HAP-1 (cell line): ENCODE data around the gene EVPL.

Experiments
- DNase-seq, 2 experiments: peaks; one replicate each; pipeline ENCODE4 v3.0.0-alpha.2; 2016 to 2020; ENCODE audit warnings: low spot score in 2 of 2
- H3K27me3 ChIP-seq: fragments of 250-450 bp; sonication (Bioruptor Pico); 2 replicates; pipeline ENCODE4 v1.5.1; 2020; ENCODE audit warnings: low read depth, mild to moderate bottlenecking, moderate library complexity
- H3K36me3 ChIP-seq: fragments of 250-450 bp; sonication (Bioruptor Pico); replicated peaks from 2 replicates; pipeline ENCODE4 v1.5.1; 2020; ENCODE audit warnings: mild to moderate bottlenecking
- H3K4me1 ChIP-seq: fragments of 250-450 bp; sonication (Bioruptor Pico); 2 replicates; pipeline ENCODE4 v1.5.1; 2020; ENCODE audit warnings: mild to moderate bottlenecking
- H3K4me3 ChIP-seq: fragments of 250-450 bp; sonication (Bioruptor Pico); 2 replicates; pipeline ENCODE4 v1.5.1; 2020; ENCODE audit warnings: mild to moderate bottlenecking, moderate library complexity
- H3K9me3 ChIP-seq: fragments of 250-450 bp; sonication (Bioruptor Pico); 2 replicates; pipeline ENCODE4 v1.5.1; 2020; ENCODE audit warnings: mild to moderate bottlenecking, moderate library complexity
- in situ Hi-C: fragments of 300-500 bp; cut with MboI; formaldehyde crosslinking; loops from 3 replicates; pipeline ENCODE4 v1.14.3; 2020; ENCODE audit warnings: low sequenced_read_pairs, inconsistent platforms, mixed read lengths

EVPL gene

GRCh38 chr17:76005263-76006149, 21.6 kb downstream of the EVPL start:
- DNase-seq: peak; percentile 34 to 95
- in situ Hi-C loops: loop anchor here (5.0 kb wide), 1 partner anchor 98 kb away; no protein-coding TSS in a partner anchor
- no peaks in the 10 kb centered on the region for H3K4me1 ChIP-seq
- no peaks in the 10 kb centered on the region for H3K9me3 ChIP-seq
- no peak overlapping the region for H3K4me3 ChIP-seq
- H3K27me3 ChIP-seq: no peaks in the 10 kb centered on the region
- H3K36me3 ChIP-seq: no peaks in the 10 kb centered on the region

- H3K36me3 ChIP-seq: no peaks in the 10 kb centered on the region; the same call in 1 of the 2 replicates
- in situ Hi-C loops: loop anchor here (5.0 kb wide), 1 partner anchor 98 kb away; no protein-coding TSS in a partner anchor
- H3K4me3 ChIP-seq: no peak overlapping the region
Measured at GRCh38 chr17:76004750-76005262, 22.3 kb downstream of the EVPL start.

DNA sequence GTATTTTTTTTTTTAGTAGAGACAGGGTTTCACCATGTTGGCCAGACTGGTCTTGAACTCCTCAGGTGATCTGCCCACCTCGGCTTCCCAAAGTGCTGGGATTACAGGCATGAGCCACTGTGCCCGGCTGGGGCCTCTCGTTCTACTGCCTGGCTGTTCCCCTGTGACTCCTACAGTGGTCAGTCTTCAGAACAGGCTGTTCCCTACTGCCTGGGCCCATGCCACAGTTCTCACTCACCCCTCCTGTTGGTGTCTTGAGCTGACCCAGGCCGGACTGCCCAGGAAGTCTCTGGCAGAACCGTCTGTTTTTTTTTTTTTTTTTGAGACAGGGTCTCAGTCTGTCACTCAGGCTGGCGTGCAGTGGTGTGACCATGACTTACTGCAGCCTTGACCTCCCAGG, 23.2 kb downstream of the EVPL start:
- Histone ChIP-seq H3K4me3 (no peak overlapping the region), H3K9me3 (no peaks in the 10 kb centered on the region), H3K36me3 (no peaks in the 10 kb centered on the region; the same call in 1 of the 2 replicates), H3K4me1 (0 out of 2 replicates have a peak, but pooled peaks cover 2% of the 10 kb centered on the region), H3K27me3 (no peaks in the 10 kb centered on the region)
- no peak for DNase-seq
- in situ Hi-C loops: no loop called here

More at GRCh38 chr17:76004750-76005262, 22.3 kb downstream of the EVPL start:
- H3K27me3 ChIP-seq: no peaks in the 10 kb centered on the region
- H3K9me3 ChIP-seq: no peaks in the 10 kb centered on the region
- no peak for DNase-seq
- H3K4me1 ChIP-seq: 0 out of 2 replicates have a peak, but pooled peaks cover 2% of the 10 kb centered on the region

- no peaks in the 10 kb centered on the region for H3K9me3 ChIP-seq
- in situ Hi-C loops: no loop called here
- no peak for DNase-seq
- no peak overlapping the region for H3K4me3 ChIP-seq
- no peaks in the 10 kb centered on the region for H3K27me3 ChIP-seq
- H3K36me3 ChIP-seq: no peaks in the 10 kb centered on the region; the same call in 1 of the 2 replicates
- H3K4me1 ChIP-seq: peaks cover 6% of the 10 kb centered on the region; the same call in 1 of the 2 replicates
Measured at GRCh38 chr17:76002100-76002499, 25.0 kb downstream of the EVPL start.

GRCh38 chr17:76000755-76001521, 26.2 kb downstream of the EVPL start, which contains the start of gene CDK3:
CDK3 (plus strand) TSS chr17:76000855; CDS start chr17:76001426, 571 bp downstream.
- no peaks in the 10 kb centered on the region for H3K9me3 ChIP-seq
- no peak for DNase-seq
- in situ Hi-C loops: no loop called here
- no peaks in the 10 kb centered on the region for H3K27me3 ChIP-seq
- H3K4me1 ChIP-seq: peaks cover 6% of the 10 kb centered on the region; the same call in 1 of the 2 replicates
- H3K36me3 ChIP-seq: no peaks in the 10 kb centered on the region; the same call in 1 of the 2 replicates
- no peak within 1 kb of the TSS for H3K4me3 ChIP-seq

GRCh38 chr17:76000016-76000754, 26.9 kb downstream of the EVPL start:
- in situ Hi-C loops: no loop called here

DNA sequence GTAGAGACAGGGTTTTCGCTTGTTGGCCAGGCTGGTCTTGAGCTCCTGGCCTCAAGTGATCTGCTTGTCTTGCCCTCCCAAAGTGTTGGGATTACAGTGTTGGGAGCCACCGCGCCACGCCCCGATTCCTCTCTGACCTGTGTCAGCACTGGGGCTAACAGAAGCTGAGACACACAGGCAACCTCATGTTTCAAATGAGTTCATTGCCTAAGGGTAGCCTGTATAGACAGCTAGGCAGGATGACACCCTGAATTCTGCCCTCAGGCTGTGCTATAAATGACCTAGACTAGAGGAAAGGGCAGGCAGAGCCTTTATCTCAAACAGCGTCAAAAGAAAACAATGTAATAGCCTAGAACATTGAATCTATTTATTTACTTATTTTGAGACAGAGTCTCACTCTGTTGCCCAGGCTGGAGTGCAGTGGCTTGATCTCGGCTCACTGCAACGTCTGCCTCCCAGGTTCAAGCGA, 28.7 kb downstream of the EVPL start:
- in situ Hi-C loops: no loop called here

More at GRCh38 chr17:76000016-76000754, 26.9 kb downstream of the EVPL start:
- Histone ChIP-seq H3K36me3 (no peaks in the 10 kb centered on the region; the same call in 1 of the 2 replicates), H3K4me3 (no peak overlapping the region), H3K27me3 (no peaks in the 10 kb centered on the region), H3K4me1 (peaks cover 6% of the 10 kb centered on the region; the same call in 1 of the 2 replicates), H3K9me3 (no peaks in the 10 kb centered on the region)
- peak in 1 of 2 experiments; percentile 86 for DNase-seq

DNA sequence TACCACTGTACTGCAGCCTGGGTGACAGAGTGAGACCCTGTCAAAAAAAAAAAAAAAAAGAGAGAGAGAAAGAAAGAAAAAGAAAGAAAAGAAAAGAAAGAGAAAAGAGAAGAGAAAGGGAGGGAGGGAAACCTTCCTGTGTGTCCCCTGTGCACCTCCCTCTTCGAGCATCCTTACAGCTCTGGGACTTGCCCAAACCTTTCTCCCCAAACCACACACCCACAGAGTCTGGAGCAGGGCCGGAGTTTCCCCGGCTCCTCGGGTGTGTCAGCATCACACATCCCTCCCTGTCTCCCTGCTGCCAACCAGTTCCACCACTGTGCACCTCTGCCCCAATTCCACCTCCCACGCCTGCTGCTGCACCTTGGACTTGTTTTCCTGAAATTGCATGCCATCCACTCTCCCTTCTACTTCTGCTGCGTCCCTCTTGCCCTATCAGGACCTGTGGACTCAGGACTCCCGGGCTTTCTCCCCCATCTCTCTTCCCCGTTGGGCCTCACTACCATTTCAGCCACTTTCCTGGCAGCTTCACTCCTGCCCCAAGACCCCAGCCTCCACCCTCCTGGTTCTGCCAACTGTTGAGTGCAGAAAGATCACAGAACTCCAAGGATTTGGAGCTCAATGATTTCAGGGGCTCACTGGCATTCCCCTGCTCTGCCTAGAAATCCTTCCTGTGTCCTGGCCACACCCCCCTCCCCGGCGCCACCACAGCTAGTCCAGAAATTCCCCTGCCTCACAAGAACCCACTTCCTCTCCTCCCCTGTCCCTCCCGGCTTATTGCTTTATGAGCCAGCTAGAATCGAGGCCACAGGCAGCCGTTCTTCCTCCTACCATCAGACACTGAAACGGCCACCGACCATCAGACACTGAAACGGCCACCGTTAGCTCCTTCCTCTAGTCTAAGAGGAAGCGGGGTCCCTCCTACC, 30.2 kb downstream of the EVPL start:
- Histone ChIP-seq H3K9me3 (no peaks in the 10 kb centered on the region), H3K36me3 (no peaks in the 10 kb centered on the region; the same call in 1 of the 2 replicates), H3K4me1 (peaks cover 6% of the 10 kb centered on the region; the same call in 1 of the 2 replicates), H3K27me3 (no peaks in the 10 kb centered on the region), H3K4me3 (no peak overlapping the region)
- in situ Hi-C loops: no loop called here
- DNase-seq: no peak

More for the DNA sequence above, 28.7 kb downstream of the EVPL start:
- Histone ChIP-seq H3K27me3 (no peaks in the 10 kb centered on the region), H3K4me1 (peaks cover 6% of the 10 kb centered on the region; the same call in 1 of the 2 replicates), H3K4me3 (no peak overlapping the region), H3K9me3 (no peaks in the 10 kb centered on the region), H3K36me3 (no peaks in the 10 kb centered on the region; the same call in 1 of the 2 replicates)
- DNase-seq: no peak

DNA sequence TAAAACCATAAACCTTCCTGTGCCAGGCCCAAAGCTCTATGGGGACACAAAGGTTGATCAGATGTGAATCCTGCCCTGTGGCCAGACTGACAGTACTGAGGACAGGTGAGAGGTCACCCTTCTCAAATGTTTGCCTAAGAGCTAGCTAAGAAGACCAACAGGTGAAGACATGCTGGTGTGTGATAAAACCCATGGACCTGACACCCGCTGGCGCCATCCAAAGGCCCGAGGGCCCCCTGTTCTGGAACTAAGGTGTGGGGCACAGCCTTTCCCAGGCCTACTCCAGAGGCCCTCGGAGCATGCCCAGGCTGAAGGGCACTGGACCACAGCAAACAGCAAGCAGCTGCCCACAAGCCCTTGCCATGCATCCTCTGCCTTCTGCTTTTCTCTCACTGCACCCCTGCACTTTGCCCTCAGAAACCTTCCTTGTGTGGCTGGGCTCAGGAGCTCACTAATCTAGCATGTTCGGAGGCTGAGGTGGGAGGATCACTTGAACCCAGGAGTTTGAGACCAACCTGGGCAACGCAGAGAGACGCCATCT, 31.7 kb downstream of the EVPL start:
- Histone ChIP-seq H3K9me3 (no peaks in the 10 kb centered on the region), H3K36me3 (no peaks in the 10 kb centered on the region; the same call in 1 of the 2 replicates), H3K27me3 (no peaks in the 10 kb centered on the region), H3K4me3 (no peak overlapping the region), H3K4me1 (peaks cover 6% of the 10 kb centered on the region; the same call in 1 of the 2 replicates)
- no peak for DNase-seq
- in situ Hi-C loops: no loop called here

GRCh38 chr17:75994802-75995370, 32.2 kb downstream of the EVPL start:
- Histone ChIP-seq H3K4me1 (peaks cover 3% of the 10 kb centered on the region; the same call in 1 of the 2 replicates), H3K27me3 (no peaks in the 10 kb centered on the region), H3K9me3 (no peaks in the 10 kb centered on the region), H3K36me3 (no peaks in the 10 kb centered on the region; the same call in 1 of the 2 replicates), H3K4me3 (no peak overlapping the region)
- in situ Hi-C loops: no loop called here
- no peak for DNase-seq

DNA sequence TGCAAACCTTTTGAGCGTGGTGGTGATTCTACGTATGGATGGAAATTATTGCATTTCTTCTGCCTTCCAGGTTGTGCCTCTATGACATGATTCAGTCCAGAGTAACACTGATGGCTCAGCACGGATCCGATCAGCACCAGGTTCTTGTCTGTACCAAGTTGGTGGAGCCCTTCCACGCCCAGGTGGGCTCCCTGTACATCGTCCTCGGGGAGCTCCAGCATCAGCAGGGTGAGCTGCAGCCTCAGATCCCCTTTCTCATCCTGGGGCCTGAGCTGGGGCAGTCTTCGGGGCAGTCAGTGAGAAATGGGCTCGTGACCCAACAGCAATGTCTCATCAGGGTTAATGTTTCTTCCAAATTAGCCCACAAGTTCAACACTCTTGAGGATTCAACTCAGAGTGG, 35.7 kb downstream of the EVPL start:
- Histone ChIP-seq H3K4me3 (no peak overlapping the region), H3K9me3 (no peaks in the 10 kb centered on the region), H3K27me3 (no peaks in the 10 kb centered on the region), H3K36me3 (no peaks in the 10 kb centered on the region), H3K4me1 (no peaks in the 10 kb centered on the region)
- in situ Hi-C loops: no loop called here
- DNase-seq: no peak
